ENCODE data around the gene MICAL3.

Gene MICAL3

GRCh38 chr22:17974703-17975372, 49.5 kb downstream of the MICAL3 start:
- peak in 1 of 2 experiments; percentile 38 for DNase-seq (ENCODE audit: low read depth in 1 of 2, low spot score in 1 of 2)
- Histone ChIP-seq H3K27ac (replicated peaks) (no peak overlapping the region), H3K4me3 (replicated peaks; ENCODE audit: insufficient read depth, low read length) (no peak overlapping the region)

GRCh38 chr22:17974087-17974486, 50.3 kb downstream of the MICAL3 start:
- DNase-seq (ENCODE audit: low read depth in 1 of 2, low spot score in 1 of 2), result no peak
- no peaks in the 10 kb centered on the region for H3K27me3 ChIP-seq (ENCODE audit: insufficient read depth, poor library complexity, severe bottlenecking)
- H3K4me3 ChIP-seq (replicated peaks; ENCODE audit: insufficient read depth, low read length), result no peak overlapping the region
- TF ChIP-seq GABPA (IDR thresholded peaks at IDR 0.05; ENCODE audit: low read depth) (no peak), CTCF (IDR thresholded peaks at IDR 0.05; ENCODE audit: insufficient read depth, low read length) (no peak), SPI1 (IDR thresholded peaks at IDR 0.05; ENCODE audit: borderline replicate concordance, low read depth) (no peak), REST (IDR thresholded peaks at IDR 0.05; ENCODE audit: insufficient replicate concordance, low read depth) (no peak), POLR2AphosphoS5 (IDR thresholded peaks at IDR 0.05; ENCODE audit: low read depth) (no peak)
- no peak overlapping the region for H3K27ac ChIP-seq (replicated peaks)

More at GRCh38 chr22:17974703-17975372, 49.5 kb downstream of the MICAL3 start:
- no peak for TF ChIP-seq REST (IDR thresholded peaks at IDR 0.05; ENCODE audit: insufficient replicate concordance, low read depth)
- TF ChIP-seq GABPA (IDR thresholded peaks at IDR 0.05; ENCODE audit: low read depth), result no peak
- TF ChIP-seq POLR2AphosphoS5 (IDR thresholded peaks at IDR 0.05; ENCODE audit: low read depth), result no peak
- no peak for TF ChIP-seq CTCF (IDR thresholded peaks at IDR 0.05; ENCODE audit: insufficient read depth, low read length)
- TF ChIP-seq SPI1 (IDR thresholded peaks at IDR 0.05; ENCODE audit: borderline replicate concordance, low read depth), result no peak
- no peaks in the 10 kb centered on the region for H3K27me3 ChIP-seq (ENCODE audit: insufficient read depth, poor library complexity, severe bottlenecking)

GRCh38 chr22:17973217-17973616, 51.1 kb downstream of the MICAL3 start:
- Histone ChIP-seq H3K27me3 (ENCODE audit: insufficient read depth, poor library complexity, severe bottlenecking) (no peaks in the 10 kb centered on the region), H3K27ac (replicated peaks) (no peak overlapping the region), H3K4me3 (replicated peaks; ENCODE audit: insufficient read depth, low read length) (no peak overlapping the region)
- no peak for DNase-seq (ENCODE audit: low read depth in 1 of 2, low spot score in 1 of 2)
- TF ChIP-seq SPI1 (IDR thresholded peaks at IDR 0.05; ENCODE audit: borderline replicate concordance, low read depth) (no peak), REST (IDR thresholded peaks at IDR 0.05; ENCODE audit: insufficient replicate concordance, low read depth) (no peak)
